BLaER1 treated with 17β-estradiol and CSF1 and Interleukin-3, amounts not matched to agents 10 nM and 100 nM (cell line): Measurements from ENCODE around the gene UMODL1.

Experiments
- H3K27ac ChIP-seq, 11 experiments: shearing (Covaris generic); formaldehyde crosslinking; 2 replicates each; pipeline ENCODE4 v1.8.1; 2022
- H3K27me3 ChIP-seq, 11 experiments: shearing (Covaris generic); formaldehyde crosslinking; 2 replicates each; pipeline ENCODE4 v1.8.1; 2022
- H3K36me3 ChIP-seq, 11 experiments: shearing (Covaris generic); formaldehyde crosslinking; 2 replicates each; pipeline ENCODE4 v1.8.1; 2022
- H3K4me1 ChIP-seq, 10 experiments: shearing (Covaris generic); formaldehyde crosslinking; 2 replicates each; pipeline ENCODE4 v1.8.1; 2022
- H3K4me2 ChIP-seq, 11 experiments: shearing (Covaris generic); formaldehyde crosslinking; 2 replicates each; pipeline ENCODE4 v1.8.1; 2022
- H3K4me3 ChIP-seq, 10 experiments: shearing (Covaris generic); formaldehyde crosslinking; 2 replicates each; pipeline ENCODE4 v1.8.1; 2022
- H3K9ac ChIP-seq, 11 experiments: shearing (Covaris generic); formaldehyde crosslinking; 2 replicates each; pipeline ENCODE4 v1.8.1; 2022
- H3K9me3 ChIP-seq, 11 experiments: shearing (Covaris generic); formaldehyde crosslinking; replicated peaks in 1 of 11; 2 replicates each; pipeline ENCODE4 v1.8.1; 2022
- H4K20me1 ChIP-seq, 11 experiments: shearing (Covaris generic); formaldehyde crosslinking; 2 replicates each; pipeline ENCODE4 v1.8.1; 2022
- Cebpa-rat ChIP-seq, 11 experiments: shearing (Covaris generic); IDR thresholded peaks; 2 replicates each; pipeline ENCODE4 v1.8.1; 2022

The UMODL1 gene

GRCh38 chr21:42055425-42055824 is 15.7 kb upstream of the UMODL1 start:
- no peak for TF ChIP-seq Cebpa-rat (IDR thresholded peaks at IDR 0.05)
- H3K9ac ChIP-seq, result no peak overlapping the region
- no peaks in the 10 kb centered on the region for H3K36me3 ChIP-seq
- peaks cover 0 to 4% (median 0%) of the 10 kb centered on the region in 11 experiments; a peak in 2 of 22 replicates for H4K20me1 ChIP-seq
- no peak overlapping the region for H3K27ac ChIP-seq
- H3K27me3 ChIP-seq, result peaks cover 0 to 15% (median 5%) of the 10 kb centered on the region in 11 experiments; a peak in 9 of 22 replicates
- H3K9me3 ChIP-seq, result peaks cover 6 to 23% (median 14%) of the 10 kb centered on the region in 11 experiments; a peak in 19 of 22 replicates
- no peak overlapping the region for H3K4me2 ChIP-seq
- H3K4me3 ChIP-seq, result no peak overlapping the region
- peaks cover 17 to 37% (median 27%) of the 10 kb centered on the region in 10 experiments for H3K4me1 ChIP-seq

GRCh38 chr21:42056468-42056867 is 14.6 kb upstream of the UMODL1 start:
- Histone ChIP-seq H3K9ac (no peak overlapping the region), H3K4me3 (no peak overlapping the region), H3K4me2 (no peak overlapping the region), H4K20me1 (peaks cover 0 to 2% (median 0%) of the 10 kb centered on the region in 11 experiments; a peak in 2 of 22 replicates), H3K9me3 (peaks cover 6 to 23% (median 14%) of the 10 kb centered on the region in 11 experiments; a peak in 19 of 22 replicates), H3K36me3 (no peaks in the 10 kb centered on the region), H3K27ac (no peak overlapping the region), H3K4me1 (peaks cover 23 to 44% (median 33%) of the 10 kb centered on the region in 10 experiments), H3K27me3 (peaks cover 0 to 15% (median under 1%) of the 10 kb centered on the region in 11 experiments; a peak in 6 of 22 replicates)
- TF ChIP-seq Cebpa-rat (IDR thresholded peaks at IDR 0.05), result no peak

GRCh38 chr21:42056996-42057689 is 14.0 kb upstream of the UMODL1 start:
- Histone ChIP-seq H3K27me3 (peaks cover 0 to 12% (median 0%) of the 10 kb centered on the region in 11 experiments; a peak in 4 of 22 replicates), H3K27ac (no peak overlapping the region)

GRCh38 chr21:42057851-42058437 is 13.2 kb upstream of the UMODL1 start:
- Histone ChIP-seq H3K27ac (peak overlapping the region in 2 of 11 experiments; percentile 18 to 39; a peak in 3 of 22 replicates), H3K4me1 (peaks cover 30 to 52% (median 39%) of the 10 kb centered on the region in 10 experiments), H4K20me1 (no peaks in the 10 kb centered on the region), H3K9ac (0 out of 22 replicates have a peak overlapping the region, but pooled peaks of 1 of the 11 experiments have one; percentile 35), H3K36me3 (no peaks in the 10 kb centered on the region), H3K4me3 (no peak overlapping the region), H3K27me3 (peaks cover 0 to 9% (median 0%) of the 10 kb centered on the region in 11 experiments; a peak in 2 of 22 replicates), H3K9me3 (peaks cover 6 to 21% (median 14%) of the 10 kb centered on the region in 11 experiments; a peak in 19 of 22 replicates), H3K4me2 (peak overlapping the region in 4 of 11 experiments; percentile 4 to 68 (median 22); a peak in 4 of 22 replicates)
- no peak for TF ChIP-seq Cebpa-rat (IDR thresholded peaks at IDR 0.05)

More at GRCh38 chr21:42056996-42057689, 14.0 kb upstream of the UMODL1 start:
- no peaks in the 10 kb centered on the region for H4K20me1 ChIP-seq
- H3K4me1 ChIP-seq, result peaks cover 23 to 44% (median 33%) of the 10 kb centered on the region in 10 experiments
- H3K9me3 ChIP-seq, result peaks cover 6 to 23% (median 14%) of the 10 kb centered on the region in 11 experiments; a peak in 19 of 22 replicates
- no peak overlapping the region for H3K9ac ChIP-seq
- H3K4me3 ChIP-seq, result no peak overlapping the region
- TF ChIP-seq Cebpa-rat (IDR thresholded peaks at IDR 0.05), result no peak
- no peak overlapping the region; a peak in 1 of 22 replicates for H3K4me2 ChIP-seq
- H3K36me3 ChIP-seq, result no peaks in the 10 kb centered on the region

- TF ChIP-seq Cebpa-rat (IDR thresholded peaks at IDR 0.05), result no peak
- Histone ChIP-seq H4K20me1 (no peaks in the 10 kb centered on the region), H3K27me3 (0 out of 22 replicates have a peak, but pooled peaks cover 0 to 7% (median 0%) of the 10 kb centered on the region in 11 experiments), H3K9me3 (peaks cover 1 to 13% (median 8%) of the 10 kb centered on the region in 11 experiments; a peak in 15 of 22 replicates), H3K4me3 (no peak overlapping the region), H3K4me1 (peaks cover 37 to 60% (median 46%) of the 10 kb centered on the region in 10 experiments), H3K27ac (peak overlapping the region in 2 of 11 experiments; percentile 18 to 39; a peak in 3 of 22 replicates), H3K36me3 (no peaks in the 10 kb centered on the region), H3K4me2 (peak overlapping the region in 4 of 11 experiments; percentile 4 to 68 (median 22); a peak in 4 of 22 replicates), H3K9ac (0 out of 22 replicates have a peak overlapping the region, but pooled peaks of 1 of the 11 experiments have one; percentile 35)
These were observed 12.4 kb upstream of the UMODL1 start for GRCh38 chr21:42058631-42059111.

GRCh38 chr21:42059141-42059540 is 12.0 kb upstream of the UMODL1 start:
- H3K27ac ChIP-seq, result no peak overlapping the region; a peak in 1 of 22 replicates
- H3K4me2 ChIP-seq, result peak overlapping the region in 1 of 11 experiments; percentile 68; a peak in 1 of 22 replicates
- H3K9ac ChIP-seq, result no peak overlapping the region
- peaks cover 0 to 9% (median 3%) of the 10 kb centered on the region in 11 experiments; a peak in 8 of 22 replicates for H3K9me3 ChIP-seq
- H3K36me3 ChIP-seq, result no peaks in the 10 kb centered on the region
- 0 out of 22 replicates have a peak, but pooled peaks cover 0 to 7% (median 0%) of the 10 kb centered on the region in 11 experiments for H3K27me3 ChIP-seq
- H3K4me3 ChIP-seq, result no peak overlapping the region
- no peak for TF ChIP-seq Cebpa-rat (IDR thresholded peaks at IDR 0.05)
- no peaks in the 10 kb centered on the region for H4K20me1 ChIP-seq
- peaks cover 42 to 64% (median 51%) of the 10 kb centered on the region in 10 experiments for H3K4me1 ChIP-seq

- Histone ChIP-seq H3K27ac (no peak overlapping the region), H4K20me1 (no peaks in the 10 kb centered on the region), H3K9me3 (0 out of 22 replicates have a peak, but pooled peaks cover 0 to 3% (median 0%) of the 10 kb centered on the region in 11 experiments), H3K9ac (no peak overlapping the region), H3K4me2 (peak overlapping the region in 6 of 11 experiments; percentile 94 to 98 (median 98); a peak in 4 of 22 replicates), H3K4me3 (no peak overlapping the region), H3K27me3 (0 out of 22 replicates have a peak, but pooled peaks cover 0 to 7% (median 0%) of the 10 kb centered on the region in 11 experiments), H3K36me3 (no peaks in the 10 kb centered on the region), H3K4me1 (peaks cover 48 to 68% (median 56%) of the 10 kb centered on the region in 10 experiments)
- no peak for TF ChIP-seq Cebpa-rat (IDR thresholded peaks at IDR 0.05)
These were observed 11.4 kb upstream of the UMODL1 start for GRCh38 chr21:42059721-42060120.

- no peak overlapping the region for H3K27ac ChIP-seq
- H3K4me2 ChIP-seq, result peak overlapping the region; percentile 83 to 98 (median 97); a peak in 18 of 22 replicates
- H3K9me3 ChIP-seq, result no peaks in the 10 kb centered on the region
- no peak overlapping the region for H3K4me3 ChIP-seq
- no peak overlapping the region for H3K9ac ChIP-seq
- H4K20me1 ChIP-seq, result no peaks in the 10 kb centered on the region
- no peak for TF ChIP-seq Cebpa-rat (IDR thresholded peaks at IDR 0.05)
- H3K27me3 ChIP-seq, result 0 out of 22 replicates have a peak, but pooled peaks cover 0 to 7% (median 0%) of the 10 kb centered on the region in 11 experiments
- peaks cover 52 to 68% (median 58%) of the 10 kb centered on the region in 10 experiments for H3K4me1 ChIP-seq
- H3K36me3 ChIP-seq, result no peaks in the 10 kb centered on the region
These were observed 11.0 kb upstream of the UMODL1 start for GRCh38 chr21:42060166-42060565.
